Measurements from ENCODE around the gene C22orf23. TPM values are rescaled to one million over a fixed set of nuclear protein-coding genes. Genes with fewer than 3 reads are reported as not detected.

C22orf23 gene
- polyA plus RNA-seq, 1 of the 3 experiments (the other 2 are of a cell fraction): 0.33 TPM

GRCh38 chr22:37961062-37961461 lies 7.7 kb upstream of the C22orf23 start:
- Histone ChIP-seq H3K9me3 (no peaks in the 10 kb centered on the region), H3F3A (replicated peaks; ENCODE audit: insufficient read depth) (no peaks in the 10 kb centered on the region), H3K4me2 (no peak overlapping the region), H3K36me3 (replicated peaks in 1 of 2; ENCODE audit: control insufficient read depth in 1 of 2, insufficient read depth in 2 of 2, low read length in 1 of 2) (peaks cover 0 to 26% of the 10 kb centered on the region in 2 experiments), H3K79me2 (ENCODE audit: insufficient read depth) (0 out of 2 replicates have a peak, but pooled peaks cover 2% of the 10 kb centered on the region), H3K4me3 (ENCODE audit: low read depth in 2 of 2, low read length in 1 of 2) (no peak overlapping the region), H4K20me1 (ENCODE audit: insufficient read depth) (no peaks in the 10 kb centered on the region), H3K9ac (no peak overlapping the region), H2AFZ (ENCODE audit: low read depth) (no peak overlapping the region), H3K9me2 (no peaks in the 10 kb centered on the region), H3K27ac (ENCODE audit: low read depth in 2 of 2, low read length in 1 of 2) (no peak overlapping the region), H3K27me3 (ENCODE audit: insufficient read depth) (no peaks in the 10 kb centered on the region), H3K4me1 (ENCODE audit: control insufficient read depth in 1 of 2, insufficient read depth in 2 of 2, low read depth in 1 of 2, low read length in 1 of 2) (no peaks in the 10 kb centered on the region)
- no peak for DNase-seq
- ChIA-PET POLR2A (no interaction called here), CTCF (no interaction called here)
- WGBS (ENCODE audit: low lambda C conversion rate): 97% methylated on average over 4 of the region's 4 CpGs
- TF ChIP-seq MXI1 (IDR thresholded peaks at IDR 0.05; ENCODE audit: low read depth, low read length) (no peak), YY1 (IDR thresholded peaks at IDR 0.05; ENCODE audit: low read depth) (no peak), POLR2AphosphoS5 (IDR thresholded peaks at IDR 0.05; ENCODE audit: low read depth, low read length) (no peak), EZH2phosphoT487 (IDR thresholded peaks at IDR 0.05; ENCODE audit: borderline replicate concordance, low read depth) (no peak), RCOR1 (IDR thresholded peaks at IDR 0.05; ENCODE audit: low read length) (no peak), PBX3 (IDR thresholded peaks at IDR 0.05) (no peak), JUND (IDR thresholded peaks at IDR 0.05) (no peak), NRF1 (IDR thresholded peaks at IDR 0.05; ENCODE audit: low read depth, low read length) (no peak), RAD21 (IDR thresholded peaks at IDR 0.05; ENCODE audit: low read length) (no peak), FOXM1 (IDR thresholded peaks at IDR 0.05; ENCODE audit: low read depth) (no peak), GABPA (IDR thresholded peaks at IDR 0.05; ENCODE audit: low read depth) (no peak), CHD2 (IDR thresholded peaks at IDR 0.05; ENCODE audit: low read length, partially characterized antibody) (no peak), SIN3A (IDR thresholded peaks at IDR 0.05; ENCODE audit: borderline replicate concordance, low read depth, low read length) (no peak), NFIC (IDR thresholded peaks at IDR 0.05; ENCODE audit: borderline replicate concordance) (no peak), RFX5 (IDR thresholded peaks at IDR 0.05; ENCODE audit: low read length) (no peak), TEAD4 (IDR thresholded peaks at IDR 0.05; ENCODE audit: borderline replicate concordance, insufficient read depth) (no peak)

- Histone ChIP-seq H4K20me1 (ENCODE audit: insufficient read depth) (no peaks in the 10 kb centered on the region), H3K4me2 (no peak overlapping the region), H3K4me1 (ENCODE audit: control insufficient read depth in 1 of 2, insufficient read depth in 2 of 2, low read depth in 1 of 2, low read length in 1 of 2) (peaks cover 0 to 3% of the 10 kb centered on the region in 2 experiments; a peak in 2 of 4 replicates), H3K36me3 (replicated peaks in 1 of 2; ENCODE audit: control insufficient read depth in 1 of 2, insufficient read depth in 2 of 2, low read length in 1 of 2) (peaks cover 0 to 24% of the 10 kb centered on the region in 2 experiments), H3K27ac (ENCODE audit: low read depth in 2 of 2, low read length in 1 of 2) (no peak overlapping the region), H3K9ac (no peak overlapping the region), H3F3A (replicated peaks; ENCODE audit: insufficient read depth) (no peaks in the 10 kb centered on the region), H2AFZ (ENCODE audit: low read depth) (no peak overlapping the region), H3K79me2 (ENCODE audit: insufficient read depth) (peaks cover 19% of the 10 kb centered on the region), H3K9me2 (no peaks in the 10 kb centered on the region), H3K27me3 (ENCODE audit: insufficient read depth) (no peaks in the 10 kb centered on the region), H3K9me3 (no peaks in the 10 kb centered on the region), H3K4me3 (ENCODE audit: low read depth in 2 of 2, low read length in 1 of 2) (no peak overlapping the region)
- ChIA-PET POLR2A (no interaction called here), CTCF (interaction anchor here (1.6 kb wide), 1 partner anchor 25 kb away, joined by 4 read pairs; no protein-coding TSS in a partner anchor)
- TF ChIP-seq TEAD4 (IDR thresholded peaks at IDR 0.05; ENCODE audit: borderline replicate concordance, insufficient read depth): no peak
- no peak for TF ChIP-seq NRF1 (IDR thresholded peaks at IDR 0.05; ENCODE audit: low read depth, low read length)
- TF ChIP-seq RXRA (IDR thresholded peaks at IDR 0.05; ENCODE audit: borderline replicate concordance, low read depth): no peak
- over 99% methylated on average over 13 of the region's 18 CpGs for WGBS (ENCODE audit: low lambda C conversion rate)
- no peak for DNase-seq
Measured at GRCh38 chr22:37959231-37959825, 5.9 kb upstream of the C22orf23 start.
